G401 (cell line): ENCODE measurements around the gene INAFM1. TPM values are rescaled to one million over a fixed set of nuclear protein-coding genes. Genes with fewer than 3 reads are reported as not detected.
"Not testable (repeated sequence)": the region's sequence is repeated elsewhere in the genome, so short reads cannot be mapped to it uniquely, and the experiment has no call there.

Experiments
- DNase-seq: peaks from one replicate; pipeline ENCODE4 v3.0.0-alpha.2; 2015; ENCODE audit warnings: low spot score
- in situ Hi-C: cut with HindIII; loops from 2 replicates; pipeline ENCODE4 v1.10.0; 2016; ENCODE audit warnings: low sequenced_read_pairs, mixed read lengths
- total RNA-seq: library from RNA; depleted of rRNA; stranded (reverse); fragments of >200 nt; shearing (Covaris generic); gene quantifications from 2 replicates; pipeline ENCODE4 v1.2.3, GENCODE V29; 2014

Gene INAFM1
- total RNA-seq, 1 experiment from 2014 or later, result 11.0 TPM

- in situ Hi-C loops, result no loop called here
- DNase-seq, result no peak
These were observed 34.1 kb upstream of the INAFM1 start for GRCh38 chr19:47240556-47240955.

GRCh38 chr19:47240996-47241918 lies 33.4 kb upstream of the INAFM1 start:
- peak; percentile 87 for DNase-seq
- in situ Hi-C loops, result no loop called here

DNA sequence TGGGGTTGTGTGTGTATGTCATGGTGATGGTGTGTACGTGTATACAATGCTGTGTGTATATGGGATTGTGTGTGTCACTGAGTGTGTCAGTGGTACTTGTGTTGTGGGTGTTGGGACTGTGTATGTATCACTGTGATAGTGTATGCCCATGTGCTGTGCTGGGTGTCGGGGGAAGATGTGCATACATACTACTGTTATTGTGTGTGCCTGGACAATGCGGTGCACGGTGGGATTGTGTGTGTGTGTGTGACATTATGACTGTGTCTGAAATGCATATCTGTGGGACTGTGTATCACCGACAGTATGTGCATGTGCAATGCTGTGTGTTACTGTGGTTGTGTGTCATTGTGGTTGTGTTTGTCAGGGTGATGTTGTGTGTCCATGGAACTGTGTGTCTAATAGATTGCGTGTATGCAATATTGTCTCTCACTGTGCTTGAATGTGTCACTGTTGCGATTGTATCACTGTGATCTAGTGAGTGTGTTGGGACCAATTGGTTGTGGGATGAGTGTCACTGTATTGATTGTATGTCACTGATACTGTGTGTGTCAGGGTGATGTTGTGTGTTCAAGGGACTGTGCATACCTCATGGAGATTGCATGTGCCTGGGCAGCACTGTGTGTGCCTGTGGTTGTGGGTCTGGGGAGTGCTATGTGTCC lies 32.6 kb upstream of the INAFM1 start:
- in situ Hi-C loops, result no loop called here
- DNase-seq, result peak; percentile 15

DNA sequence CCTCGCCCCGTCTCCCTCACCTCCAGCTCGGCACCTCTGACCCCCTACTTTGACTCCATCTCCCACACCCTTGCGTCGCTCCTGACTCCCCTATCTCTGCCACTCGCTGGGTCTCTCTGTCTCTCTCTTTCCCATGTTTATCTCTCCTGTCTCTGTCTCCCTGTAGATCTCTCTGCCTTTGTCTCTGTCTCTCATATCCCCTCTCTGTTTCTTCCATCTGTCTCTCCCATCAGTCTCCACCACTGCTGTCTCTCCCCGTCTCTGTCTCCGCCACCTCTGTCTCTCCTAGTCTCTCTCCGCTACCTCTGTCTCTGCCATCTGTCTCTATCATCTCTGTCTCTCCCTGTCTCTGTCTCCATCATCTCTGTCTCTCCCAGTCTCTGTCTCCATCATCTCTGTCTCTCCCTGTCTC lies 31.3 kb upstream of the INAFM1 start:
- in situ Hi-C loops, result no loop called here
- no peak for DNase-seq

DNA sequence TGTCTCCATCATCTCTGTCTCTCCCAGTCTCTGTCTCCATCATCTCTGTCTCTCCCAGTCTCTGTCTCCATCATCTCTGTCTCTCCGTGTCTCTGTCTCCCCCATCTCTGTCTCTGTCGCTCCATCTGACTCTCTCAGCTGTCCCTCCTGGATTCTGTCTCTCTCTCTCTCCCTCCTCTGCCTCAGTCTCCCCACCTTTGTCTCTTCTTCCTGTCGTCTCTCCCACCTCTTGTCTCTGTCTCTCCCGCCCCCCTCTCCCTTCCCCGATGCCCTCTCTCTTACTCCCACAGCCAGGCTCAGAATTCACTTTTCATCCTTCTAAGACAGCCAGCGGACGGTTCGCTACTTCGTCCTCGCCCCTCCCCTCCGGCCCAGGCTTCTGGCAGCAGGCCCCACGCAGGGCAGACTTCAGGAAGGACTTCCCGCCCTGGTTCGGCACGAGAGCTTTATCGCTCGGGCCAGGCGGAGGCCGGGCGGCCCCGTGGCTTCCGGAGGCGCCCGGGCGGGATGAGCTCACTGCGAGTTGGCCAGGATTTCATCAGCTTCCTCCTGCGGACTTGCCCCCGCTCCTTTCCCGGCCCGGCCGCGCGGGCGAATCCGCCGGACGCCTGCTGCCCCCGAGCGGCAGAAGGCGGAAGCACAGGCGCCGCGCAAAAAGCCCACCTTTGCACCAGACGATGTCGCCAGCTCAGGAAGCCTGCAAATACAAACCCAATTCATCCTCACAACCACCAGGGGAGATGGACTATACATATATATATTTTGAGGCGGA lies 30.7 kb upstream of the INAFM1 start:
- in situ Hi-C loops, result no loop called here

GRCh38 chr19:47247308-47247990 lies 27.2 kb upstream of the INAFM1 start:
- in situ Hi-C loops, result no loop called here
- DNase-seq, result peak; percentile 71

More for the DNA sequence above, 30.7 kb upstream of the INAFM1 start:
- DNase-seq, result peak; percentile 84

DNA sequence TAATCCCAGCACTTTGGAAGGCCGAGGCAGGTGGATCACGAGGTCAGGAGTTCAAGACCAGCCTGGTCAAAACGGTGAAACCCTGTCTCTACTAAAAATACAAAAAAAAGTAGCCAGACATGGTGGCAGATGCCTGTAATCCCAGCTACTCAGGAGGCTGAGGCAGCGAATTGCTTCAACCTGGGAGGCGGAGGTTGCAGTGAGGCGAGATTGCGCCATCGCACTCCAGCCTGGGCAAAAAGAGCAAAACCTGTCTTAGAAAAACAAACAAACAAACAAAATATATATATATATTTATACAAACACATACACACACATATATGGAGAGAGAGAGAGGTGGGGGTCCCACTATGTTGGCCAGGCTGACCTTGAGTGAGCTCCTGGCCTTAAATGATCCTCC lies 21.7 kb upstream of the INAFM1 start:
- in situ Hi-C loops, DNase-seq: not testable (repeated sequence)

DNA sequence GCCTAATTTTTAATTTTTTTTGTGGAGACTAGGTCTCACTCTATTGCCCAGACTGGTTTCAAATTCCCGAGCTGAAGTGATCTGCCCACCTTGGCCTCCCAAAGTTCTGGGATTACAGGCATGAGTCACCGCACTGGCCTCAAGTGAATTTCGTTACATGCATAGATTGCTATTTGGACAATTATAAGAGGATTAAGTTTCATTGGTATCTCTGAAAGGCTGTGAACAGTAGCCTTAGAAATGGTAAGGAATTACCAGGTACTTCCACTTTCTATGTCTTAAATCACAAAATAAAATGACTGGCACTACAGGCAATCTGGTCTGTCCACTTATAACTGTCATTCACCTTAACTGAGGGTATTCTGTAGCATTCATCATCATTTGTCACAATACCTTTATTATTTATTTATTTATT lies 21.2 kb upstream of the INAFM1 start:
- in situ Hi-C loops, result no loop called here
- no peak for DNase-seq

DNA sequence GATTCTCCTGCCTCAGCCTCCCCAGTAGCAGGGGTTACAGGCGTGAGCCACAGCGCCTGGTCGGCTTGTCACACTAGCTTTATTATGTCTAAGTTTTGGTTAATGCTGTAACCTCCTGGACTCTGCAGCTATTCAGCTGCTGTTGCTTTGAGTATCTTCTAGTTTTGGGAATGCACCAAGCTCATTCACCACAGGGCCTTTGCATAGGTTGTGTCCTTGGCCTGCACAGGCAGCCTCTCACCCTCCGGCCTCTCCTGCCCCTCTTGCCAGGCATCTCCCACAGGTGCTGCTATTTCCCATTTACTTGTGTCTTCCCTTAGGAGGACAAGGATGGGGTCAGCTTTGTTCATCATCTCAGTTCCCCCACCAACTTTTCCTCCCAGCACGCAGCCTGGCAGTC lies 20.7 kb upstream of the INAFM1 start:
- DNase-seq, result no peak
- in situ Hi-C loops, result no loop called here

- DNase-seq, result peak; percentile 95
- in situ Hi-C loops, result no loop called here
These were observed 18.6 kb upstream of the INAFM1 start, which contains the start of gene CCDC9 for GRCh38 chr19:47255879-47256692. CCDC9 (plus strand) TSS chr19:47256525; CDS start chr19:47258401, 1,876 bp downstream.

DNA sequence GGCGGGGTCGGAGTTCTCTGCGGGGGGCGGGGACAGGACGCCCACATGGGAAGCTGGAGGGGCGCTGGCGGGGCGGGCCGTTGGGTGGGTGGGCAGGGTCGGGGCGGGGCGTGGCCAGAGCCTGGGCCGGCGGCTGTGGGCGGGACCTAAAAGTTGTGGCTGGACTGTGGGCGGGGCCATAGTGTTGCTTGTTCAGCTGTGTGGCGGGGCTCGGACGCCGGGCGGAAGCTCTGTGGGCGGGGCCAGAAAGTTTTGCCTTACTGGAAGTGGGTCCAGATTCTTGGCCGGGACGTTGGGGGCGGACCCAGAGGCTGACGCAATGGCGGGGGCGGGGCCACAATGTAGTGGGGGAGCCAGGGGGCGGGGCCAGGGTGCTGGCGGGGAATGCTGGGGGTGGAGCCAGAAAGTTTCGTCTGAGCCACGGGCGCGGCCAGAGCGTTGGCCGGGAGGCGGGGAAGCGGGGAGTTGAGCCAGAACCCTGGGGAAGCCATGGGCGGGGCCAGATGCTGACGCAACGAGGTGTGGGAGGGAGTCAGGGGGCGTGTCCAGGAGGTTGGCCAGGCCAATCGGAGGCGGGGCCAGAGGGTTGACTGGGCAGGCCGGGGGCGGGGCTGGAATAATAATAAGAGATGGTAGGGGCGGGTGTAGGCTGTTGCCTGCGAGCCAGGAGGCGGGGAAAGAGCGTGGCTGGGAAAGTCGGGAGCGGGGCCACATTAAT lies 17.8 kb upstream of the INAFM1 start:
- DNase-seq, result peak; percentile 90
- in situ Hi-C loops, result no loop called here

DNA sequence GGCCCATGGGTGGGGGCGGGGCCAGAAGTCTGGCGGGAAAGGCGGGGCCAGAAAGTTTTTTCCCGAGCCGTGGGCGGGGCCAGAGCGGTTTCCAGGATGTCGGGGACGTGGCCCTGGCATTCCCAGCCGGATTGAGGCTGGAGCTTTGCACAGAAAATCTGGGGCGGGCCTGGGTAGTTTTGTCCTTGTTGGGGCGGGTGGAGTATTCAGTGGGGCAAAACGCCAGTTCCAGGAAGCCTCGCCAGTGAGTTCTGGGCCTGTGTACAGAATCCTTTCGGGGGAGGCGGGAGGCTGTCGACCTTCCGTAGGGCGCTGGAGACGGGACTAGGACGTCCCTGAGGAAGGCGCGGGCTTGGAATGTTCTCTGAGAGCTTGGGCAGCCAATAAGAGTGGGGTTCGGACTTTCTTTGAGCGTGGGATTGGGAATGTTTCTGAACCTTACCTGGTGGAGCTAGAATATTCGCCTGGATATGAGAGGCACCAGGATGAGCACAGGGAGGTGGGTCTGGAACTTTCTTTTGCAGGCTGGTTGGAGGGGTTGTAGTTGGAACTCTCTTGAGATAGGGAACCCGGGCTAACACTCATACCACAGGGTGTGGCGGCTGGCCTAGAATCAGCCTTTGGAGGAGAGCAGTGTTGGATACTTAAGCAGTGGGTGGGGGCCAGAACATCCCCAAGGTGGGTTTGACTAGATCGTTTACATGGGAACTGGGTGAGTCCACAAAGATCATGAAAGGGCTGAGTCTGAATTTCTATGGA lies 17.1 kb upstream of the INAFM1 start:
- in situ Hi-C loops, result no loop called here
- DNase-seq, result no peak

GRCh38 chr19:47258434-47258833 lies 16.3 kb upstream of the INAFM1 start:
- no peak for DNase-seq
- in situ Hi-C loops, result no loop called here

DNA sequence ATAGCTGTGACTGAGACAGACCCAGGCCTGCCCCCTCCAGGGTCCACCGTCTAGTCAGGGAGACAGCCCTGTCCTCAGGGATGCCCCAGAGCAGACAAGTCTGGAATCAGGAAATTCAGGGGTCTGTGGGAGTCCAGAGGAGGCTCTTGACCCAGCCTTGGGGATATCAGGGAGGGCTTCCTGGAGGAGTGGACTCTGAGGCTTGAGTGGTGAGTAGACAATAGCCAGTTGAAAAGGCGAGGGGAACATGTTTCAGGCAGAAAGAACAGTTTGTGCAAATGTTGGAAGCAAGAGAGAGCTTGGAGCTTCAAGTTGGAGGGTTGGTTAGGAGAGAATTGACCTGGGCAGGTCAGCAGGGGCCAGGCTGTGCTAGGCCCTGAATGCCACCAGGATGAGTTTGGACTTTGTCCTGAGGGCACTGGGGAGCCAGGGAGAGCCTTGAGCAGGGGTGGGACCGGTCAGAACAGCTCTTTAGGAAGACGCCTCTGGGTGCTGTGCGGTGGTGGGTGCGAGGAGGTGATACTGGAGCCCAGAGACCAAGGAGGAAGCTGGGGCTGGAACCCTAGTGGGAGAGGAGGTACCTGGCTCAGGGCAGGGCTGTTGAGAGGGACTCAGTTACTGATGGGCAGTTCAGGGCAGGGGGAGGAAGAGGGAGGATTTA lies 15.7 kb upstream of the INAFM1 start:
- DNase-seq, result no peak
- in situ Hi-C loops, result no loop called here

- DNase-seq, result no peak
- in situ Hi-C loops, result no loop called here
These were observed 14.2 kb upstream of the INAFM1 start for GRCh38 chr19:47260476-47260875.

GRCh38 chr19:47261946-47262793 lies 12.5 kb upstream of the INAFM1 start:
- in situ Hi-C loops, DNase-seq: not testable (repeated sequence)
